GM19328 (cell line): ENCODE data around the gene PRSS56.
"Not testable (repeated sequence)": the region's sequence is repeated elsewhere in the genome, so short reads cannot be mapped to it uniquely, and the experiment has no call there.

Source experiments
- ATAC-seq: cut with Tn5 transposase; IDR thresholded peaks from one replicate; pipeline ENCODE4 v1.9.1; 2021; ENCODE audit warnings: mild to moderate bottlenecking, moderate library complexity; ENCODE audit not compliant: unreplicated experiment

Gene PRSS56

GRCh38 chr2:232568161-232568560 is 48.0 kb downstream of the PRSS56 start:
- no peak for ATAC-seq

DNA sequence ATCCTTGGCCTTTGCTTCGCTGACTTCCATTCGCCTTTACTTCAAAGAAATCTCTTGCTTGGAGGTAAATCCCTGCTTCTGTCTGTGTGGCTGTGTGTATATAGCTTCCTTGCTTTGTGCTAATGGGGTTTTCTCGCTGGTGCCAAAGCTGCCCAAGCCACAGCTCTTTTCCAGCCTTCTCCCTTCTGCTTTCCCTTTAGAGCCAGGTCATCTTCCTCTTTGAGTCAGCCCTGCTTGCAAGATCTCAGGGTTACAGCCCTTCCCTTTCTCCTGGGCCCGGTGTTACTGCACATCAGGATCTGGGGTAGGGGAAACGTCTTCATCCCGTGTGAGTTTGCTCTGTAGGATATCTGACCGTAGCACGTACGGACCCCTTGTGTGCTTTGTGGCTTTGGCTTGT is 49.4 kb downstream of the PRSS56 start:
- ATAC-seq: no peak

- not testable (repeated sequence) for ATAC-seq
Observed at GRCh38 chr2:232570481-232570880, 50.3 kb downstream of the PRSS56 start.

DNA sequence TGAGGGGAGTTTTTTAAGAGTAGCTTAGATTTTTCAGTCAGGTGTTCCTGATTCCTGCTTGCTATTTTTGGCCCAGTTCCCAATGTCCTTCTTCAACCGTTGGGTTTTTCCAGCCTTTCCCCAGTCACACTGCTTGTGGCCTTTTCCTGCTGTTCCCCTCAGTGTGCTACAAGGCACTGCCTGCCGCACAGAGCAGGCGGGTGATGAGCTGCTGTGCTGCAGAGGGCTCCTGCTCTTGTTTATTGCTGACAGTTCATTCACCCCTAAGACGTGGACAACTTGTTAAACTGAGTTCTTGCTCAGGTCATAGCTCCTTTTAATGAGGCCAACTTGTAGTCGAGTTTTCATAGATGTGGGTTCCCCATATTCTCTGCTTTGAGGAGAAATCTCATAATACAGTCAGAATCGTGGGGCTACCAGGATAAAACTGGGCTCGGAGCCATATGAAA is 50.9 kb downstream of the PRSS56 start:
- no peak for ATAC-seq

DNA sequence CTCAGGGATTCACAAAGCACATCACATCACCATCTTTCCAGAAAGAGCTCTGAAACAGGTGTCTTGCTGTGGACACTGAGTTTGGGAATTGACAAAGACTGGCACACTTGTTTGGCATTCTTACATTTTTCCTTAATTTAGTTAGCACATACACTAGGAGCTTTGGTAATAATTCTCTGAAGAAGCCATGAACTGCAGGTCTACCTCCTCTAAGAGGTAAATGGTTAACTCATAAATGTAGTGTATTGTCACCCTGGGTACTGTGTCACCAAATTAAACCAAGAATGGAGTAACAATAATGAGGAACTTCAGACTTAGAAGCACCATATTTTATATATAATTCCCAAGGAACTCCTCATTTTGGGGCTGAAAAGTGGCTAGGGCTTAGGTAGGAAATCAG is 52.9 kb downstream of the PRSS56 start:
- ATAC-seq: no peak

DNA sequence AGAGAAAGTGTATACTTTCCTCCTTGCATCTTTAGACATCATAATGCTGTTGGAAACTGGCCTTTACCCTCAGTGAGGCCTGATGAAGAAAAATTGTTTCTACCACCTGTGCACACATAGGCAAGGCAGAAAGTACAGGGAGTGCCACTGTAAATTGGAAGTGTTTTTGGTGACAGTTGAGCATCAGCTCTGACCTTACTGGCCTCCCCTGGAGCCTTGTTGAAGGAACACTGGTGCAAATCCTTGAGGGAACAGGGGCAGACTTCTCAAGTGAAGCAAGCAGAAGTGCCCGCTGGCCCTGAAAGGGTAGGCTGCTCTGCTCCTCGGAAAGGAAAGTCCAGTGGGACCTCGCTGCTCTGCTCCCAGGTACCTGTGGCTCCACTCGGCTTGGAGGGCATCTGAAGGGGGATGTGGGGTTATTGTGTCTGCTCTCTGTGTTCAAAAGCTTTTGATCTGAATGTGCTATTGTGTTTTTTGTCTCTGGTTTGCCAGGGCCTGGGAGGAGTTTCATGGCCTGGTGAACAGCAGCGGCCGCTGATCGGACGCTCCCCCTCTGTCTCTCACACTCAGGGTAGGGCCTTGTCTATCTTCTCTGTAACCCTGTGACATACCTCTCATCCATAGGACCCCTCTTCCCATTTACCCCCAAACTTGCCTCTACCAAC is 53.7 kb downstream of the PRSS56 start:
- no peak for ATAC-seq

GRCh38 chr2:232574674-232575403 is 54.7 kb downstream of the PRSS56 start:
- ATAC-seq: no peak
